HFFc6 (cell line): ENCODE measurements around the gene DCAF5. TPM values are rescaled to one million over a fixed set of nuclear protein-coding genes. Genes with fewer than 3 reads are reported as not detected.

Experiments
- DNase-seq: peaks from one replicate; pipeline ENCODE4 v3.0.0-alpha.2; 2018
- H3K27ac Mint-ChIP-seq: 2 replicates; pipeline ENCODE4 v1.8.0; 2020; ENCODE audit warnings: mild to moderate bottlenecking, mixed read lengths
- H3K27me3 Mint-ChIP-seq: 2 replicates; pipeline ENCODE4 v1.8.0; 2021; ENCODE audit warnings: mild to moderate bottlenecking, moderate library complexity, mixed read lengths; ENCODE audit not compliant: insufficient read depth
- H3K36me3 Mint-ChIP-seq: 2 replicates; pipeline ENCODE4 v1.8.0; 2021; ENCODE audit warnings: low read depth, mixed read lengths
- H3K4me1 Mint-ChIP-seq: 2 replicates; pipeline ENCODE4 v1.8.0; 2020; ENCODE audit warnings: low read depth, mixed read lengths
- H3K4me3 Mint-ChIP-seq: 2 replicates; pipeline ENCODE4 v1.8.0; 2020; ENCODE audit warnings: mild to moderate bottlenecking, moderate library complexity, mixed read lengths
- H3K9me3 Mint-ChIP-seq: 2 replicates; pipeline ENCODE4 v1.8.0; 2020; ENCODE audit warnings: mild to moderate bottlenecking, mixed read lengths
- total RNA-seq, 6 experiments: library from RNA; stranded (reverse); fragmentation: NEBNext Ultra II Directional; extraction: Animal tissue kit (Norgen Biotek cat#: 25700); gene quantifications; 2 replicates in 1 of 6; 3 replicates in 5 of 6; pipeline ENCODE4 v1.2.3, GENCODE V29; 2021
- TF ChIP-seq, protein P1 (sequence below): fragments of 200-600 bp; sonication (generic); IDR thresholded peaks from 2 replicates; pipeline ENCODE4 v1.5.0; 2021; ENCODE audit warnings: antibody characterized with exemption, mild to moderate bottlenecking

The DCAF5 gene
- total RNA-seq, 6 experiments from 2014 or later, result 23.4 to 34.7 (median 27.0) TPM

GRCh38 chr14:69115407-69116185 is 37.3 kb downstream of the DCAF5 start:
- Mint-ChIP-seq H3K4me3 (no peak overlapping the region), H3K4me1 (no peaks in the 10 kb centered on the region), H3K36me3 (peaks cover 5% of the 10 kb centered on the region; the same call in 1 of the 2 replicates), H3K27ac (no peak overlapping the region), H3K27me3 (no peaks in the 10 kb centered on the region), H3K9me3 (no peaks in the 10 kb centered on the region)
- no peak for DNase-seq
- TF ChIP-seq, protein P1, sequence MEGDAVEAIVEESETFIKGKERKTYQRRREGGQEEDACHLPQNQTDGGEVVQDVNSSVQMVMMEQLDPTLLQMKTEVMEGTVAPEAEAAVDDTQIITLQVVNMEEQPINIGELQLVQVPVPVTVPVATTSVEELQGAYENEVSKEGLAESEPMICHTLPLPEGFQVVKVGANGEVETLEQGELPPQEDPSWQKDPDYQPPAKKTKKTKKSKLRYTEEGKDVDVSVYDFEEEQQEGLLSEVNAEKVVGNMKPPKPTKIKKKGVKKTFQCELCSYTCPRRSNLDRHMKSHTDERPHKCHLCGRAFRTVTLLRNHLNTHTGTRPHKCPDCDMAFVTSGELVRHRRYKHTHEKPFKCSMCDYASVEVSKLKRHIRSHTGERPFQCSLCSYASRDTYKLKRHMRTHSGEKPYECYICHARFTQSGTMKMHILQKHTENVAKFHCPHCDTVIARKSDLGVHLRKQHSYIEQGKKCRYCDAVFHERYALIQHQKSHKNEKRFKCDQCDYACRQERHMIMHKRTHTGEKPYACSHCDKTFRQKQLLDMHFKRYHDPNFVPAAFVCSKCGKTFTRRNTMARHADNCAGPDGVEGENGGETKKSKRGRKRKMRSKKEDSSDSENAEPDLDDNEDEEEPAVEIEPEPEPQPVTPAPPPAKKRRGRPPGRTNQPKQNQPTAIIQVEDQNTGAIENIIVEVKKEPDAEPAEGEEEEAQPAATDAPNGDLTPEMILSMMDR, result no peak

DNA sequence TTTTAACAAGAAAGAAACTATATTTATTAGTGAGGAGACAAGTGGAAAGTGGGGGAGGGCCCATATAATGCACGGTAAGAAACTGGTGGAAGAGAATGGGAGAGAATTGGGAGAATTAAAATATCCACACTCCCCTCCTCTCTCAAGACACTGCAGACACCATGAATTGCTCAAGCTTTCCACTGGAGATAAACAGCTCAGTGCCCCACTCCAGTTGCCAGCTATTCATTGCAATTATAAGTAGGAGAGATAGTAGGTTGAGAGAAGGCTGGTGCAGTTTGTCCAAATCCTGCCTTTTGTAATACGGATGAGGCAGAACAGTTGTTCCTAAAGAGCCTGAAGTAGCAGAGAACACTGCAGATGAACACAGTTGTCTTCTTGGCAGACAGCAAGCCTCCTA is 38.2 kb downstream of the DCAF5 start:
- Mint-ChIP-seq H3K36me3 (peaks cover 5% of the 10 kb centered on the region; the same call in 1 of the 2 replicates), H3K4me1 (no peaks in the 10 kb centered on the region), H3K27me3 (no peaks in the 10 kb centered on the region), H3K4me3 (no peak overlapping the region), H3K9me3 (no peaks in the 10 kb centered on the region), H3K27ac (no peak overlapping the region)
- no peak for DNase-seq
- TF ChIP-seq, protein P1, result no peak

DNA sequence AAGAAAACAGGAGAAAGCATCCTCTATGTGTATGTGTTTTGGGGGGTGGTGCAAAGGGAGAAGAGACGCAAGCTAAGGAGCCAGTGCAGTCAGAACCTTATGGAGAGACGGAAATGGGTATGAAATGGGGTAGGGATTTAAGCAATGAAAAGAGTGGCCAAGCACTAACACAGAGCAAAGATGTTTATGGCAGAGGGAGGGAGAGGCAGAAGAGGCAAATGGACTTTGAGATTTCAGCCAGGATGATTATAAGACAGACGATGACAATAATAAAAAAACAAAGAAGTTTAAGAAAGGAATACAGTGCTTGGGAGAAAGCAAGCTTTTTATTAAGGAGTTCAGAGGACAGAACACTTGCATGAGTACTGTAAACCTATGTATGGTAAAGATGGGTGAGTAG is 44.6 kb downstream of the DCAF5 start:
- Mint-ChIP-seq H3K4me1 (peaks cover 21% of the 10 kb centered on the region), H3K9me3 (no peaks in the 10 kb centered on the region), H3K27me3 (no peaks in the 10 kb centered on the region; the same call in none of the 2 replicates), H3K4me3 (no peak overlapping the region), H3K27ac (no peak overlapping the region), H3K36me3 (no peaks in the 10 kb centered on the region)
- no peak for DNase-seq
- TF ChIP-seq, protein P1, result no peak

DNA sequence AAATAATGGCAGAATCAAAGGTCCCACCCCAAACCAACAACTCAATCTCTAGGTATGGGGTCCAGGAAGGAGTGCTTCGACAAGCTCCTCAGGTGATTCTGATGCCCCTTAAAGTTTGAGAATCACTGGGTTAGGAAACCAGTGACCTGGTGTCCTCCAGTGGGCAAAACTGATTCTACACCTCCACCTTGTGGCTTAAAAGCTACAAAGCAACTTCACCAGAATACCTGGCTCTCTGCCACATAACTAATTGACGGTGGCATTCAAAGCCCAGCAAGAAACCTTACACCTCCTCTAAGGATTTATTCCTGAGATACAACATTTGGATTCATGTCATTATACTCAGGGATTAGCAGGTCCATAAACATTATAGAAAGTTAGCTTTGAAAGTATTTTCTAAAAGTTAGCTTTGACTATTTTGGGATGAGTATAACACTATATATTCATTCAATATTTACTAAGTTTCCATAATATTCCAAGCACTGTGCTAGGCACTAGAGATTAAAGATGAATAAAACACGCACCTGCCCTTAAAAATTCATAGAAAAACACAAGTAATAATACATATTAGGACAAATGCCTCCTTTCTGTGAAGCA is 45.4 kb downstream of the DCAF5 start:
- DNase-seq, result peak; percentile 65
- no peaks in the 10 kb centered on the region; the same call in none of the 2 replicates for H3K27me3 Mint-ChIP-seq
- H3K4me3 Mint-ChIP-seq, result no peak overlapping the region
- no peaks in the 10 kb centered on the region for H3K9me3 Mint-ChIP-seq
- TF ChIP-seq, protein P1, result peak; percentile 89
- H3K36me3 Mint-ChIP-seq, result no peaks in the 10 kb centered on the region
- H3K27ac Mint-ChIP-seq, result no peak overlapping the region
- H3K4me1 Mint-ChIP-seq, result peaks cover 21% of the 10 kb centered on the region

DNA sequence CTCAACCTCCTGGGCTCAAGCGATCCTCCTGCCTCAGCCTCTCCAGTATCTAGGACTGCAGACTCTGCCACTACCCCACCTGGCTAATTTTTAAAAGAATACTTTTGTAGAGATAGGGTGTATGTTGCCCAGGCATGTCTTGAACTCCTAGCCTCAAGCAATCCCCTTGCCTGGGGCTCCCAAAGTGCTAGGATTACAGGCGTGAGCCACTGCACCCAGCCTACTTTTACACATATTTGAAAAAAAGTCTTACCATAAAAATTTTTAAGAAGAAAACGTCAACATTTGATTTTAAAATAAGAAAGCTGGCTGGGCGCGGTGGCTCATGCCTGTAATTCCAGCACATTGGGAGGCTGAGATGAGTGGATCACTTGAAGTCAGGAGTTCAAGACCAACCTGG is 46.5 kb downstream of the DCAF5 start:
- no peak overlapping the region for H3K4me3 Mint-ChIP-seq
- no peak overlapping the region for H3K27ac Mint-ChIP-seq
- no peaks in the 10 kb centered on the region; the same call in none of the 2 replicates for H3K27me3 Mint-ChIP-seq
- TF ChIP-seq, protein P1, result no peak
- no peaks in the 10 kb centered on the region for H3K36me3 Mint-ChIP-seq
- peaks cover 25% of the 10 kb centered on the region for H3K4me1 Mint-ChIP-seq
- no peak for DNase-seq
- no peaks in the 10 kb centered on the region for H3K9me3 Mint-ChIP-seq
